Prostate gland (tissue), 2 donors: Measurements from ENCODE around the gene CPLX3. TPM values are rescaled to one million over a fixed set of nuclear protein-coding genes. Genes with fewer than 3 reads are reported as not detected.

Experiments used
- DNase-seq: peaks from one replicate; pipeline ENCODE4 v3.0.0-alpha.2; 2019; ENCODE audit warnings: low spot score
- H3K27ac ChIP-seq, 2 donors: fragments of 200-600 bp; sonication (generic); 2 replicates each; pipeline ENCODE4 v1.5.1; 2017 to 2019
- H3K27me3 ChIP-seq: fragments of 200-600 bp; sonication (generic); replicated peaks from 2 replicates; pipeline ENCODE4 v1.5.1; 2019; ENCODE audit not compliant: insufficient read depth
- H3K36me3 ChIP-seq, 2 donors: fragments of 200-600 bp; sonication (generic); 1 replicate in 1 of 2; 2 replicates in 1 of 2; pipeline versions ENCODE4 v1.5.1 to v1.8.1; 2017 to 2019
- H3K4me1 ChIP-seq: fragments of 200-600 bp; sonication (generic); replicated peaks from 2 replicates; pipeline ENCODE4 v1.5.1; 2019
- H3K4me3 ChIP-seq, 2 donors: fragments of 200-600 bp; sonication (generic); 2 replicates each; pipeline ENCODE4 v1.5.1; 2017 to 2019
- H3K9me3 ChIP-seq: fragments of 200-600 bp; sonication (generic); 2 replicates; pipeline ENCODE4 v1.5.1; 2017
- POLR2A ChIP-seq: fragments of 450-650 bp; IDR thresholded peaks from one replicate; pipeline ENCODE4 v1.6.1; 2016; ENCODE audit warnings: antibody characterized with exemption, mild to moderate bottlenecking
- POLR2AphosphoS5 ChIP-seq: sonication (generic); formaldehyde crosslinking; IDR thresholded peaks from one replicate; pipeline ENCODE4 v1.6.1; 2017; ENCODE audit warnings: antibody characterized with exemption
- WGBS: methylation state at CpG from one replicate; pipeline ENCODE4 v1.1.5; 2018; 5-methylcytosine and 5-hydroxymethylcytosine counted together
- intact Hi-C: fragments of 100-400 bp; cut with DNase I; formaldehyde crosslinking; loops from one replicate; pipeline ENCODE4 v1.14.2; 2022
- total RNA-seq, 2 donors: library from RNA; depleted of rRNA; stranded (reverse); fragments of >200 nt; gene quantifications; one replicate each; pipeline ENCODE4 v1.1.0, GENCODE V29; 2016
- TF ChIP-seq, protein P1 (sequence below), 4 experiments: fragments of 200-600 bp in 2 of 4; fragments of 450-650 bp in 2 of 4; sonication (generic) in 2 of 4; IDR thresholded peaks; 1 replicate in 3 of 4; 2 replicates in 1 of 4; pipeline ENCODE4 v1.5.1; 2016 to 2019; ENCODE audit warnings: antibody characterized with exemption in 4 of 4, mild to moderate bottlenecking in 2 of 4, moderate library complexity in 2 of 4

CPLX3 gene
- total RNA-seq, 2 donors from 2014 or later: 40.5 to 59.8 TPM

DNA sequence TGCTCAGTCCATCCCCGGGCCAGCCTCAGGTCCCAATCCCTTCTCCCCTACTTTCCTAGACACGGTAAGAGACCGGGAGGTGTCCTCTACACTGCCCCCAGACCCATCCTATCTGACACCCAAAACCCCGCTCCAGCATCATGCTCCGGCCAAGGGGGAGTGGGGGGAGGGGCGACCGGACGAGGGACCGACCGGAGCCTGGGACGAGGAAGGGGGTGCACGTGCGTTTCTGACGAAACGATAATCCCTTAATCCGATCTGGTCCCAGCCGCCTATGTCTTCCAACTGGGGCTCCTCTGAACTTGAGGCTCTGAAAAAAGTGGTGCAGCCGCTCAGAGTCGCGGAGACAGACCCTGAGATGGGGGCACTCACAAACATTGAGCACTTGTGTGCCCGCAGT lies 494 bp downstream of the CPLX3 start:
- Histone ChIP-seq H3K4me1 (no peaks in the 10 kb centered on the region), H3K27ac (no peak overlapping the region), H3K27me3 (no peaks in the 10 kb centered on the region), H3K9me3 (no peaks in the 10 kb centered on the region), H3K36me3 (no peaks in the 10 kb centered on the region), H3K4me3 (no peak overlapping the region)
- TF ChIP-seq POLR2AphosphoS5 (no peak), POLR2A (no peak)
- DNase-seq: no peak
- intact Hi-C loops: no loop called here
- WGBS: 21% methylated on average over 17 of the region's 21 CpGs

DNA sequence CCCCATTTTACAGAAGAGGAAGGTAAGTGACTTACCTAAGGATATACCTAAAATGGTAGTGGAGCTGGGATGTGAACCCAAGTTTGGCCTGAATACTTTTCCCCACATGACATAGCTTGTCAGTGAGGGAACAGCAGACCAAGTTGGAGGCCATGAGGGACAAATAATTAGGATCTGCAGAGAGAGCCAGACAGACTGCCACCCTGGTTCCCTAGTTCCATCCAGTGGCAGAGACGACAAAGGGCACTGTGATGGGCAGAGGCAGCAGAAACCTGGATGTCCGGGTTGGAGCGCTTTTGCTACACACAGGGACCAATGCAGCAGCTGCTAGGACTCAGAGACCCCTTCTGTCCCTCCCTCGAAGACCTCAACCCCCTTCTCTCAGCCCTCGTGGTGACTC lies 1.2 kb downstream of the CPLX3 start:
- Histone ChIP-seq H3K4me3 (no peak overlapping the region), H3K27me3 (no peaks in the 10 kb centered on the region), H3K9me3 (no peaks in the 10 kb centered on the region), H3K27ac (no peak overlapping the region), H3K4me1 (no peaks in the 10 kb centered on the region), H3K36me3 (no peaks in the 10 kb centered on the region)
- intact Hi-C loops: no loop called here
- WGBS: 61% methylated on average over 5 of the region's 5 CpGs
- TF ChIP-seq POLR2AphosphoS5 (no peak), POLR2A (no peak)
- TF ChIP-seq, protein P1, sequence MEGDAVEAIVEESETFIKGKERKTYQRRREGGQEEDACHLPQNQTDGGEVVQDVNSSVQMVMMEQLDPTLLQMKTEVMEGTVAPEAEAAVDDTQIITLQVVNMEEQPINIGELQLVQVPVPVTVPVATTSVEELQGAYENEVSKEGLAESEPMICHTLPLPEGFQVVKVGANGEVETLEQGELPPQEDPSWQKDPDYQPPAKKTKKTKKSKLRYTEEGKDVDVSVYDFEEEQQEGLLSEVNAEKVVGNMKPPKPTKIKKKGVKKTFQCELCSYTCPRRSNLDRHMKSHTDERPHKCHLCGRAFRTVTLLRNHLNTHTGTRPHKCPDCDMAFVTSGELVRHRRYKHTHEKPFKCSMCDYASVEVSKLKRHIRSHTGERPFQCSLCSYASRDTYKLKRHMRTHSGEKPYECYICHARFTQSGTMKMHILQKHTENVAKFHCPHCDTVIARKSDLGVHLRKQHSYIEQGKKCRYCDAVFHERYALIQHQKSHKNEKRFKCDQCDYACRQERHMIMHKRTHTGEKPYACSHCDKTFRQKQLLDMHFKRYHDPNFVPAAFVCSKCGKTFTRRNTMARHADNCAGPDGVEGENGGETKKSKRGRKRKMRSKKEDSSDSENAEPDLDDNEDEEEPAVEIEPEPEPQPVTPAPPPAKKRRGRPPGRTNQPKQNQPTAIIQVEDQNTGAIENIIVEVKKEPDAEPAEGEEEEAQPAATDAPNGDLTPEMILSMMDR (IDR thresholded peaks at IDR 0.05): no peak
- no peak for DNase-seq

DNA sequence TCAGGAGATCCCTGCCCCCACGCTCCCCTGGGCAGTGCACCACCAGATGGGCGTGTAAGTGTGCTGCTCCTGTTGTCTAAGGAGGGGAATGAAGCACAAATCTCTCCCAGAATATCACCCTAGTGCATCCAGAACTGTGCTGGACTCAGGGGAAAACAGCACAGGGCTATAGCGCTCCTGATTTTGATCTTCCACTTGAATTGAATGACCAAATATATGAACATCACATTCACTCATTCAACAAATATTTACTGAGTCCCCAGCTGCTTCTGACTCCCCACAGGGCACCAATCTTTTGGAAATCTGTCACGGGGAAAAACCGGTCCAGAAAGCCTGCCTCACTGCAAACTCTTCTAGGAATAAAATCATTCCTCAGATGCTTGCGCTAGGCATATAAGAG lies 2.4 kb downstream of the CPLX3 start:
- WGBS: 63% methylated on average over 6 of the region's 6 CpGs
- TF ChIP-seq POLR2AphosphoS5: no peak
- no peak for TF ChIP-seq POLR2A
- TF ChIP-seq, protein P1 (IDR thresholded peaks at IDR 0.05): no peak
- no peaks in the 10 kb centered on the region for H3K4me1 ChIP-seq
- H3K27me3 ChIP-seq: no peaks in the 10 kb centered on the region
- H3K4me3 ChIP-seq: no peak overlapping the region
- no peak for DNase-seq
- H3K9me3 ChIP-seq: no peaks in the 10 kb centered on the region
- intact Hi-C loops: no loop called here
- no peaks in the 10 kb centered on the region for H3K36me3 ChIP-seq
- no peak overlapping the region for H3K27ac ChIP-seq

DNA sequence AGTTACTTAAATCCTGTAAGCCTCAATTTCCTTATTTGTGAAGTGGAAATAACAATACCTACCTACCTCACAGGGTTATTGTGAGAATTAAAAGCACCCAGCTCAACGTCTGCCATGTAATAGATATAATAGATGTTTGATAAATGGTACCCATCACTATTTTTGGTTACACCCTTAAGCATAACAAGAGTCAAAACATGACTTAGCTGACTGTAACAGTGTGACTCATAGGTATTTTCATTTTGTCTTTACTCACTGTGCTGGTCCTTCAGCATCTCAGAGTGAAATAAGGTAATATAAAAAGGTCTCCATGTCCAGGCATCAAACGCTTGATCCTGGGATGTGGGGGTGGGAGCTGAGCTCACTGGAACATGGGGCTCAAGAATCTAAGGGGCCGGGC lies 3.1 kb downstream of the CPLX3 start:
- DNase-seq: no peak
- H3K4me3 ChIP-seq: no peak overlapping the region
- H3K27ac ChIP-seq: no peak overlapping the region
- intact Hi-C loops: no loop called here
- no peak for TF ChIP-seq POLR2A
- TF ChIP-seq, protein P1 (IDR thresholded peaks at IDR 0.05): no peak
- H3K9me3 ChIP-seq: no peaks in the 10 kb centered on the region
- 71% methylated on average over 3 of the region's 3 CpGs for WGBS
- no peaks in the 10 kb centered on the region for H3K4me1 ChIP-seq
- no peaks in the 10 kb centered on the region for H3K36me3 ChIP-seq
- H3K27me3 ChIP-seq: no peaks in the 10 kb centered on the region

DNA sequence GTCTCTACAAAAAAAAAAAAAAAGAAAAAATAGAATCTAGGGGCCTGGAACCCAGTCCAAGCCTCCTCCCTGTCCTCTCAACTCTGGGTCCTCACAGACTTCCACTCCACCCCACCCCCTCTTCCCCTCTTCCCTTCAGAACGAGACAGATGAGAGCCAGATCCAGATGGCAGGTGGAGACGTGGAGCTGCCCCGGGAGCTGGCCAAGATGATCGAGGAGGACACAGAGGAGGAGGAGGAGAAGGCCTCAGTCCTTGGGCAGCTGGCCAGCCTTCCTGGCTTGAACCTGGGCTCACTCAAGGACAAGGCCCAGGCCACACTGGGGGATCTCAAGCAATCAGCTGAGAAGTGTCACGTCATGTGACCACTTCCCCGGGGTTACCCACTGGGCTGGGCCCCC lies 3.6 kb downstream of the CPLX3 start:
- no peaks in the 10 kb centered on the region for H3K4me1 ChIP-seq
- TF ChIP-seq POLR2A (no peak), POLR2AphosphoS5 (no peak)
- TF ChIP-seq, protein P1 (IDR thresholded peaks at IDR 0.05): no peak

DNA sequence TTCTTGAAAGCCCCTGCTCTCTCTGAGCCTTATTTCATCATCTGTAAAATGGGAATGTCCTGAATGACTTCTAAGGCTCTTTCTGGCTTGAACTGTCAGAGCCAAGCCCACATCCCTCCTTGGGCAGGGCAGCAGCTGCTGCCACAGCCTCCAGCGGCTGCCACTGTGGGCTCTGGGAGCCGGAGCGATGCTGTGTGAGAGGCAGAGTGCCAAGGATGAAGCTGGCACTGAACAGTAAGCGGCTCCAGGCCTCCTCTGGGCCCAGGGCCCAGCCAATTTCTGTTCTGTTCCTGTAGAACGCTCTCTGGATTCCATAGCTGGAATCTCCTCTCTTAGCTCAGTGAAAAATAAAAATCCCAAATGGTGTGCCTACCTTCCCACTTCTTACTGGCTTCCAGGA lies 4.4 kb downstream of the CPLX3 start:
- TF ChIP-seq POLR2A (no peak), POLR2AphosphoS5 (no peak)
- TF ChIP-seq, protein P1 (IDR thresholded peaks at IDR 0.05): no peak
- Histone ChIP-seq H3K4me3 (no peak overlapping the region), H3K4me1 (no peaks in the 10 kb centered on the region), H3K9me3 (no peaks in the 10 kb centered on the region), H3K36me3 (no peaks in the 10 kb centered on the region), H3K27ac (no peak overlapping the region), H3K27me3 (no peaks in the 10 kb centered on the region)
- WGBS: 30% methylated on average over 5 of the region's 5 CpGs
- no peak for DNase-seq
- intact Hi-C loops: no loop called here

More for the DNA sequence above, 3.6 kb downstream of the CPLX3 start:
- H3K36me3 ChIP-seq: no peaks in the 10 kb centered on the region
- intact Hi-C loops: no loop called here
- no peak overlapping the region for H3K4me3 ChIP-seq
- no peak for DNase-seq
- no peaks in the 10 kb centered on the region for H3K27me3 ChIP-seq
- WGBS: 64% methylated on average over 6 of the region's 6 CpGs
- no peaks in the 10 kb centered on the region for H3K9me3 ChIP-seq
- no peak overlapping the region for H3K27ac ChIP-seq
